GM12801 (cell line): Measurements from ENCODE around the gene DMP1.

Experiments
- TF ChIP-seq, protein P1 (sequence below): IDR thresholded peaks from one replicate; pipeline ENCODE4 v1.5.1; 2011; ENCODE audit warnings: control low read depth; ENCODE audit not compliant: insufficient read length; ENCODE audit errors: extremely low read depth

The DMP1 gene

GRCh38 chr4:87654487-87655044 lies 4.5 kb downstream of the DMP1 start:
- TF ChIP-seq, protein P1, sequence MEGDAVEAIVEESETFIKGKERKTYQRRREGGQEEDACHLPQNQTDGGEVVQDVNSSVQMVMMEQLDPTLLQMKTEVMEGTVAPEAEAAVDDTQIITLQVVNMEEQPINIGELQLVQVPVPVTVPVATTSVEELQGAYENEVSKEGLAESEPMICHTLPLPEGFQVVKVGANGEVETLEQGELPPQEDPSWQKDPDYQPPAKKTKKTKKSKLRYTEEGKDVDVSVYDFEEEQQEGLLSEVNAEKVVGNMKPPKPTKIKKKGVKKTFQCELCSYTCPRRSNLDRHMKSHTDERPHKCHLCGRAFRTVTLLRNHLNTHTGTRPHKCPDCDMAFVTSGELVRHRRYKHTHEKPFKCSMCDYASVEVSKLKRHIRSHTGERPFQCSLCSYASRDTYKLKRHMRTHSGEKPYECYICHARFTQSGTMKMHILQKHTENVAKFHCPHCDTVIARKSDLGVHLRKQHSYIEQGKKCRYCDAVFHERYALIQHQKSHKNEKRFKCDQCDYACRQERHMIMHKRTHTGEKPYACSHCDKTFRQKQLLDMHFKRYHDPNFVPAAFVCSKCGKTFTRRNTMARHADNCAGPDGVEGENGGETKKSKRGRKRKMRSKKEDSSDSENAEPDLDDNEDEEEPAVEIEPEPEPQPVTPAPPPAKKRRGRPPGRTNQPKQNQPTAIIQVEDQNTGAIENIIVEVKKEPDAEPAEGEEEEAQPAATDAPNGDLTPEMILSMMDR: no peak

DNA sequence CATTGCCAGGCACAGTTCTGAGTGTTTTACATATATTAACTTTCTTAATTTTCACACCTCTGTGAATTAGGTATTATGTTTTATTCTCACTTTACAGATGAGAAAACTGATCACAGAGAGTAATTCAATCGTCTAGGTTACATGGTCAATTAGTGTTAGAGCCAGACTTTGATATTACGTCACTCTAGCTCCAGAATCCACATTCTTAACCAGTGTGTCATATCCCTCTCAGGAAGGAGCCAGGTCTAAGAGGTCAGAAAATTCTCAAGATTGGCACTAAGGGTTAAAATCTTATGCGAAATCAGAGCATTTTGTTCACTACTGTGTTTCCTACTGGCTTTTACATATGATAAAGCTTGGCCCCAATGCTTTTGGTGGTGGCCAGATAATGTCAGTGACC lies 7.4 kb downstream of the DMP1 start:
- TF ChIP-seq, protein P1: no peak

DNA sequence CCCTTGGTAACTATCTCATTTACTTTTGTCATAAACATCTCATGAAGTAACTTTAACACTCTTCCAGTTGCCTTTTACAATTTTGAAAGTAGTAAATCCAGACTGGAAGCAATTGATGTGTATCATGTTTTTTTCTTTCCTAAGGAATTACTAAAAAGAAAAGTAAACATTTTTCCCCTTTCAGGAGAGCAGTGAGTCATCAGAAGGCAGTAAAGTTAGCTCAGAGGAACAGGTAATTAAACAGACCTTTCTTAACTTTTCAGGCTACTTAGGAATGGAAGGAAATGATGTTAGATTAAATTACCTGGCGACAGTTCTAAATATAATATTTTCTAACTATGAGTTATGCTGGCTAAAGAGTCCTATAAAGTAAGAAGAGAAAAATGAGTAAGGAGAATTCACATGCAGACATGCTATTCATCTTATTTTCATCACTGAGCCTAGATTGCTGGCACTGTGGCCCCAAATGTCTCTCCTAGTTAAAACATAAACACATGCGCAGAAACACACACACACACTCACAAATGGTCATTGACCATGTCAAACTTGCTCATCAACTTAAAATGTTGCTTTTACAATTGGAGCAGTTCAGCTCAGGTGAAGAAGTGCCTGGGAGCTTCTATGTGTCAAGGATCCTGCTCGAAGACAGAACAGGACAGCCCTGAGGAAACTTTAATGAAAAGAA lies 9.3 kb downstream of the DMP1 start:
- TF ChIP-seq, protein P1: no peak

- TF ChIP-seq, protein P1: no peak
Observed at GRCh38 chr4:87662871-87663270, 12.8 kb downstream of the DMP1 start.

DNA sequence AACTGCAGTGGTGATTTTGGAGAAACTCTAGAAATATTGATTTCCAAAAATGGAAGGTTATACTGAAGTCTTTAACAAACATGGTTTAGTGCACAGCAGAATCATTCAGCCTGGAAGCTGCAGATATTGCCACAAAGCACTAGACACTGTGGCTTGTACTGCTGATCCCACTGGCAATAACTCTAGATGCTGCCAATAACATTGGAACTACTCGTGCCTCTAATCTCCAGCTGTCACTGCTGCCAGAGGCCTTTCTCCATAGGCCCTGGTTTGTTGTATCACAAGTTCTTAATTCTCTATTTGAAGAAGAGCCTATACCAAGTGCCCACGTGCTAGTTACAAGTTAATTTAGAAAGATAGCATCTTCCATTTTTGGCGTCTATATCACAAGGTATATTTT lies 19.3 kb downstream of the DMP1 start:
- TF ChIP-seq, protein P1: no peak

GRCh38 chr4:87677731-87678130 lies 27.7 kb downstream of the DMP1 start:
- TF ChIP-seq, protein P1: no peak

DNA sequence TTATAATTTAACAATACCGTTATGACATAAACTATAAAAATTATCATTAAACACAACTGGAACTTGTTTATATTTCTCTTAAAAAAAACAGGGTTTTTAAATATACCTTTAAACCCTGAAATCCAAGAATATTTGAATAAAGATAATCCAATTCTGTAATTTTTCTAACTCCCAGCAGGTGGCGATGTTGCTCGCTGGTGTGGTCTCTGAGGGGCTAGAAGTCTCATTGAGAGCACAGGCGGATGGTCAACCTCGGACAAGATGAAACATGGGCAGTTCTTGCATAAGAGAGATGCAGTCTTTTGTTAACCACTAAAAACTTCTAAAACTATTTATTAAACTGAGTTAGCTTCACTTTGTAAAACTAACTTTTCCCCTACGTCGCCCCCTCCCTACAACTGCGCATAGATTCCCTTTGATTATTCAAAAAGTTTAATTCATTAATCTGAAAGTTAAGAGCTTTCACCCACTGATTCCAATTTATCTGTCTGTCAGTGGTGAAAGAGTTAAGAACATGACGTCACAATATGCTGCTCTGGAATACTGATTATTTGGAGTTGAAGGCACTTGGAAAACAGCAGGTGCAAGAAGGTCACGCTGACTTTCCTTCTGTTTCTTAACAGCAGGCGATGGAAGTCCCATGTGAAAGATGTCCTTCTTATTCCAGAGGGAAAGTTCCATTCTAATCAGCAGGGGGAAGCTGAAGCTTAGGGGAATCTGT lies 29.5 kb downstream of the DMP1 start:
- TF ChIP-seq, protein P1: no peak
